CD4-positive, alpha-beta T cell treated with Interleukin-17A for 4 hours (primary cell): ENCODE measurements around the gene CISD3.
"Not testable (repeated sequence)": the region's sequence is repeated elsewhere in the genome, so short reads cannot be mapped to it uniquely, and the experiment has no call there.

Experiments
- DNase-seq: peaks from one replicate; pipeline ENCODE4 v3.0.0-alpha.2; 2020; ENCODE audit warnings: mixed read lengths

CISD3 gene

DNA sequence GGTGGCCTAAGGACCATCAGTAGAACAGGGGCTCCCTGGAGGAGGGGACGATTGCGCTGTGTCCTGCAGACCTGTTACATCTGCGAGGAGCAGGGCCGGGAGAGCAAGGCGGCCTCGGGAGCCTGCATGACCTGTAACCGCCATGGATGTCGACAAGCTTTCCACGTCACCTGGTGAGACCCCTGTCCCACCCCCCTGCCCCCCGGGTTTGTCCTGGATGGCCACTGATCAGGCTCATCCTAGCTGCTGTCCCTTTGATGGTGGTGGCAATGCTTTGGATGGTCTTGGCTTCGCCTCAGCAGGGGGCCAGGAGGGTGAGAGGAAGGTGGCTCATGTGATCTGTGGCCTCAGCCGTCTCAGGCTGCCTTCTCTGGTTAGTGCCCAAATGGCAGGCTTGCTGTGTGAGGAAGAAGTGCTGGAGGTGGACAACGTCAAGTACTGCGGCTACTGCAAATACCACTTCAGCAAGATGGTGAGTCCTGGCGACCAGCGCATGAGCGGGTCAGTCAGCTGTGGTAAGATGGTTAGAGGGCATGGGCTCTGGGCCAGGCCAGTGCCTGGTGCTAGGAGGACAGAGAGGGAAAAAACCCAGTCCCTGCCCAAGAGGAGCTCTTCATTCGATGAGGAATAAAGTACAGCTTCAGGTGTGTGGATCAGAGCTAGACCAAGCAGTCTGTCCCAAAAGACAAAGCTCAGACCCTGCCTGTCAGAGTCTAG lies 20.9 kb upstream of the CISD3 start:
- DNase-seq: no peak

GRCh38 chr17:38709864-38710603 lies 20.1 kb upstream of the CISD3 start:
- no peak for DNase-seq

DNA sequence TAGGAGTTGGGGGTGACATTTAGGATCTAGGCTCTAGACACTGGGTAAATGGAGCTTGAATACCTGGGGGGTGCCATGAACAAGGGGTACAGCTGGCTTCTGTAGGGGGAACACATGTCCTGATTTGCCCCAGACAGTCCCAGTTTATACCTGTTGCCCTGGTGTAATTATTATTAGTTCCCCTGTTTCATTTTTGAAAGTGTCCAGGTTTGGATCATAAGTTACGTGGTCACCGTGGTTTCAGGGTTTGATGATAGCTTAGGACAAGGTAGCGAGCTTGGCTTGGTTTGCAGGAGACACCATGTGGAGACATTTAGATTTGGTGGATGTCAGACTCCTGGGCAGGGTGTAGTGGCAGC lies 19.6 kb upstream of the CISD3 start:
- no peak for DNase-seq

GRCh38 chr17:38710985-38711384 lies 19.2 kb upstream of the CISD3 start:
- DNase-seq: no peak

DNA sequence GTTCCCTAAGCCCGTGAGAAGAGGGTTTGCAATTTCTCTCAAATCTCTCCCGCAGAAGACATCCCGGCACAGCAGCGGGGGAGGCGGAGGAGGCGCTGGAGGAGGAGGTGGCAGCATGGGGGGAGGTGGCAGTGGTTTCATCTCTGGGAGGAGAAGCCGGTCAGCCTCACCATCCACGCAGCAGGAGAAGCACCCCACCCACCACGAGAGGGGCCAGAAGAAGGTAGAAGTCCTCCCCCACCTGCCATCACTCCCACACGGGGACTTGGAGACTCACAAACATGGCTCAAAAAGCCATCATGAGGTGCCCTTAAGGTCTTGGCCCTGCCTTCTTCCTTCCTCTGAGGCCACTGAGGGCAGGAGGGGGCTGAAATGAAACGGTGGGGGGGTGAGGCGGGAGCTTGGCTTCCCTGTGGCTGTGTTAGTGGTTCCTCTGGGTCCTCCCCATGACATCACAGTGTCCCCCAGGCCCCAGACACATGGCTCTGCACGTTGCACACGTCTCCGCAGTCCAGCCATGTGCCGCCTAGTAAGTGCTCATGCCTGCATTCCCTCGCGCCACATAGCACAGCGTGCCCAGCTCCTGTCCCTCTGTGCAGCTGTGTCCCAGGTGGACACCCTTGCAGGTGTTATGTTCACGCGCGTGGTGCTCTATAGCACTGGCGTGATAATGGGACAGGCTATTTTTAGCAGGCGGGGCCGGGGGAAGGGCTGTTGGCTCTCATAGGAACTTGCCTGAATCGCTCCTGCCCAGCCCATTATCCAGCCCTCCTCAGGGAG lies 18.2 kb upstream of the CISD3 start:
- no peak for DNase-seq

GRCh38 chr17:38712593-38712992 lies 17.5 kb upstream of the CISD3 start:
- DNase-seq: no peak

- DNase-seq: no peak
Measured at GRCh38 chr17:38713456-38714075, 16.6 kb upstream of the CISD3 start.

GRCh38 chr17:38715216-38715943 lies 14.8 kb upstream of the CISD3 start:
- DNase-seq: no peak

GRCh38 chr17:38716368-38717005 lies 13.7 kb upstream of the CISD3 start:
- DNase-seq: no peak

DNA sequence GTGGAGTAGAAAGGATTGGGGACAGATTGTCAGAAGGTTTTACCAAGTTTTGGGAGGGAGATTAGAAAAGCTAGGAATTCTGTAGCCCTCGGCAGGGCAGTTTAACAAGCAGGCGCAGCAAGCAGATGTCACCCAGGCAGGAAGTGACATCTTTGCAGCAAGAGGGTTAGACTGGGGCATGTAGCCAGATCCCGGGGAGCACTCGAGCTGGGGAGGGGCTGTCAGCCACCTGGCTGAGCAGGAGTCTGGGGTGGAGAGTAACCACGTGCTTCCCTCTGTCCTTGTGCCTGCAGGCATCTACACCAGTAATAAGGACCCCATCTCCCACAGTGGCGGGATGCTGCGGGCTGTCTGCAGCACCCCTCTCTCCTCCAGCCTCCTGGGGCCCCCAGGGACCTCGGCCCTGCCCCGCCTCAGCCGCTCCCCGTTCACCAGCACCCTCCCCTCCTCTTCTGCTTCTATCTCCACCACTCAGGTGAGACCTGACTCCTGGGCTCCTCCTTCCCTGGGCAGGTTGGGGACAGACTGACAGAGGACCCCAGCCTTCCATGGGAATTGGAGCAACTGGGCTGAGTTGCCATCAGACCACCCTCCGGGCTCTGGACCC lies 12.9 kb upstream of the CISD3 start:
- no peak for DNase-seq

DNA sequence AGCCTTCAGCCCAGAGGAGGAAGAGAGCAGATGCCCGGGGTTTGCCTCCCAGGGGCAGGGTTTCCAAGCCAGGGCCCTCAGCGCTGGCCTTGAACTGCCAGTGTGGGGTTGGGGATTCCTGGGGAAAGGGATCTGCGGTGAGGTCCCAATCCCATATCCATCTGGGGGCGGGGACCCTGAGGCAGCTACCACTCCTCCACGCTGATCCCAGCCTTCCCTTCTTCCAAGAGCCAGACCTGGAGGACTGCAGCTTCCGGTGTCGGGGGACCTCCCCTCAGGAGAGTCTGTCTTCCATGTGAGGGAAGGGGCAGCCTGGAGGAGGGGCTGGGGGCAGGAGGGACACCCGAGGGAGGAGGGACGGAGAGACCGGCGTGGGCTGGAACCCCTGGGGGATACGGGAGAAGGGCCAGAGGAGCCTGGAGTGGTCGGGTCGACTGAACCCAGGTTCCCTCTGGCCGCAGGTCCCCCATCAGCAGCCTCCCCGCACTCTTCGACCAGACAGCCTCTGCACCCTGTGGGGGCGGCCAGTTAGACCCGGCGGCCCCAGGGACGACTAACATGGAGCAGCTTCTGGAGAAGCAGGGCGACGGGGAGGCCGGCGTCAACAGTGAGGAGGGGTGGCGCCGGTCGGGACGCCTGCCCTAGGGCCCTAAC lies 10.7 kb upstream of the CISD3 start:
- no peak for DNase-seq

DNA sequence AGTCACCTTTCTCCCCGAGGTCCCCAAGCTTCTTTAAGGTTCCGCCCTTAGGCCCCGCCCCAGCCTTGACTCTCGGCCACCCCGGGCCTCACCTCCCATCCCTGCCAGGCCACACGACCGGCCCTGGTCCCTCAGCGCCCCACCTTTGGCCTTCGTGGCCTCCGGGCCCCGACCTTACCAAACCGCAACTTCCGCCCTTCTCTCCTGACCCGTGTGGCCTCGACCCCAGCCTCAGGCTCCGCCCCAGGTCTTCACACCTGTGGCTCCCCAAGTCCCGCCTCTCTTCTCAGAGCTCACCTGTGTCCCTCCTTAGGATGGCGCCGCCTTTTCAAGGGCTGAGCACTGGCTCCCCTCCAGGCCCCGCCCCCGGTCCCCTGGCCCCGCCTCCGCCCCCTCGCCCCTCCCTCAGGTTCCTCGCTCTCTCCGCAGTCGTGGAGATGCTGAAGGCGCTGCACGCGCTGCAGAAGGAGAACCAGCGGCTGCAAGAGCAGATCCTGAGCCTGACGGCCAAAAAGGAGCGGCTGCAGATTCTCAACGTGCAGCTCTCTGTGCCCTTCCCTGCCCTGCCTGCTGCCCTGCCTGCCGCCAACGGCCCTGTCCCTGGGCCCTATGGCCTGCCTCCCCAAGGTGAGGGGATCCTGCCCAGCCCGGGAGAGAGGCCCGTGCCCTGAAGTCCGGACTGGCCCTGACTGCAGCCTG lies 10.0 kb upstream of the CISD3 start:
- peak; percentile 31 for DNase-seq

DNA sequence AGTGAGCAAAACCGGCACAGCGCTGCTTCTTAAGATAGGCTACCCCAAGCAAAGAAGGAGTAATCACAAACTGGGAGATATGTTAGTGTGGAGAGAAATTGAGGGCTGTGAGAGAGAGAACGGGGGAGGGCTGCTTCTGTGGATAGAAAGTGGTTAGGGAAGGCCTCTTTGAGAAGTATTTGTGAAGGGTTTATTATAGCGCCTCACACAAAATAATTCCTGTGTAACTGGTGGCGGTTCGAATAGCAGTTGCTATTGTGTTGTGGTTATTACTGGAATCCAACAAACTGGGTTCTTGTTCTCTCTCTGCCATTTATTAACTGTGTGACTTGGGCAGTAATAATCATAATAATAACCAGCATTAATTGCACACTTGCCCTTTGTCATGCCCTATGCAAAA lies 9.2 kb upstream of the CISD3 start:
- no peak for DNase-seq

DNA sequence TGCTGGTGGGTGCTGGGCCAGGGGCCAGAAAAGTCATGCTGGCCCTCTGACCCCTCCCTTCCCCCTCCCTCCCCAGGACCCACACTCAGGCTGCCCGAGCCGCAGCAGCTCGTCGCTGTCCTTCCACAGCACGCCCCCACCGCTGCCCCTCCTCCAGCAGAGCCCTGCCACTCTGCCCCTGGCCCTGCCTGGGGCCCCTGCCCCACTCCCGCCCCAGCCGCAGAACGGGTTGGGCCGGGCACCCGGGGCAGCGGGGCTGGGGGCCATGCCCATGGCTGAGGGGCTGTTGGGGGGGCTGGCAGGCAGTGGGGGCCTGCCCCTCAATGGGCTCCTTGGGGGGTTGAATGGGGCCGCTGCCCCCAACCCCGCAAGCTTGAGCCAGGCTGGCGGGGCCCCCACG lies 8.3 kb upstream of the CISD3 start:
- no peak for DNase-seq

DNA sequence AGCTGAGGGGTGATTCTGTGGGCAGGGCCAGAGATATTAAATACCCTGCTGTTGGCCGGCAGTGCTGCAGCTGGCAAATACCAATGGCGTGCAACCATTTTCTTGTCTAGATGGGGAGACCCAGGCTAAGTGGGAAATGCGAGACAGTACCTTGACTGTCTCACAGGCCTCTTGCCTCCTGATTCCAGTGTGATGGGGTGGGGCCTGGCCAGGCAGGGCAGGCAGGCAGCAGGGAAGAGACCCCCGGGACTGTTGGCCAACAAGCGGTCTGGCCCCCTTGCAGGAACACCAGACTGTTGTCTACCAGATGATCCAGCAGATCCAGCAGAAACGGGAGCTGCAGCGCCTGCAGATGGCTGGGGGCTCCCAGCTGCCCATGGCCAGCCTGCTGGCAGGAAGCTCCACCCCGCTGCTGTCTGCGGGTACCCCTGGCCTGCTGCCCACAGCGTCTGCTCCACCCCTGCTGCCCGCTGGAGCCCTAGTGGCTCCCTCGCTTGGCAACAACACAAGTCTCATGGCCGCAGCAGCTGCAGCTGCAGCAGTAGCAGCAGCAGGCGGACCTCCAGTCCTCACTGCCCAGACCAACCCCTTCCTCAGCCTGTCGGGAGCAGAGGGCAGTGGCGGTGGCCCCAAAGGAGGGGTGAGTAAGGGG lies 5.7 kb upstream of the CISD3 start:
- no peak for DNase-seq

DNA sequence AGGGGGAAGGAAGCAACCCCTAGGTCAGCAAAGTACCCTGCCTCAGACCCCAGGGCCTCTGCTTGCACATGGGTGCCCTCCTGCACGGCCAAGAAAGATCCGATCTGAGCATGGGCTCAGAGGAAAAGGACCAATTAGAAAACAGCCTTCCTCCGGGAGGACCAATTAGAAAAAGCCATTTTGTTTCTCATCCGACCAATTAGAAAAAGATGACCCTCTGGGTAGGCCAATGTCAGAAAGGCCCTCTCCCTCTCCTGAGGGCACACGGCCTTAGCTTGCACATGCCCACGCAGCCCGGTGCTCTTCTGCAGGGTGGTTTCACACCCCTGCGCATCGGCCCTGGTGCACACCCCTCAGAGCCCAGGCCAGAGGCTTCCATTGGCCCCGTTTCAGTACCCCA lies 5.1 kb upstream of the CISD3 start:
- DNase-seq: no peak

- DNase-seq: not testable (repeated sequence)
Measured at GRCh38 chr17:38726145-38726544, 4.0 kb upstream of the CISD3 start.

DNA sequence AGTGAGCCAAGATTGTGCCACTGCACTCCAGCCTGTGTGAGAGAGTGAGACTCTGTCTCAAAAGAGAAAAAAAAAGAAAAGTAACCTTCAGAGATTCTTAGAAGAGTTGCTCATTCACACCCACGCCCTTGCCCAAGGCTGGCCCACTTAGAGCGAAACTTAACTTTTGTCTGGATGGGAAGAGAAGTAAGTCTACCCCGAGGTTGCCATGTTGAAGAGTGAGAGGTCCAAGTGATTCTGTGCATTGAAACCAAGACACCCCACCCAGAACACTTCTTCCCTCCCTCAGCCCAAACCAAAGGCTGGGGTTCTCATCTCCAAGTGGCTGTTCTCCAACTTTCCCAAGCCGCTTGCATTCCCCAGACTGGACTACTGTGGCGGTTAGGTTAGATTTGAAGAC lies 2.4 kb upstream of the CISD3 start:
- peak; percentile 56 for DNase-seq

- DNase-seq: peak; percentile 79
Measured at GRCh38 chr17:38728290-38728831, 1.8 kb upstream of the CISD3 start.
